Measurements from ENCODE around the gene GATD1.

The GATD1 gene

DNA sequence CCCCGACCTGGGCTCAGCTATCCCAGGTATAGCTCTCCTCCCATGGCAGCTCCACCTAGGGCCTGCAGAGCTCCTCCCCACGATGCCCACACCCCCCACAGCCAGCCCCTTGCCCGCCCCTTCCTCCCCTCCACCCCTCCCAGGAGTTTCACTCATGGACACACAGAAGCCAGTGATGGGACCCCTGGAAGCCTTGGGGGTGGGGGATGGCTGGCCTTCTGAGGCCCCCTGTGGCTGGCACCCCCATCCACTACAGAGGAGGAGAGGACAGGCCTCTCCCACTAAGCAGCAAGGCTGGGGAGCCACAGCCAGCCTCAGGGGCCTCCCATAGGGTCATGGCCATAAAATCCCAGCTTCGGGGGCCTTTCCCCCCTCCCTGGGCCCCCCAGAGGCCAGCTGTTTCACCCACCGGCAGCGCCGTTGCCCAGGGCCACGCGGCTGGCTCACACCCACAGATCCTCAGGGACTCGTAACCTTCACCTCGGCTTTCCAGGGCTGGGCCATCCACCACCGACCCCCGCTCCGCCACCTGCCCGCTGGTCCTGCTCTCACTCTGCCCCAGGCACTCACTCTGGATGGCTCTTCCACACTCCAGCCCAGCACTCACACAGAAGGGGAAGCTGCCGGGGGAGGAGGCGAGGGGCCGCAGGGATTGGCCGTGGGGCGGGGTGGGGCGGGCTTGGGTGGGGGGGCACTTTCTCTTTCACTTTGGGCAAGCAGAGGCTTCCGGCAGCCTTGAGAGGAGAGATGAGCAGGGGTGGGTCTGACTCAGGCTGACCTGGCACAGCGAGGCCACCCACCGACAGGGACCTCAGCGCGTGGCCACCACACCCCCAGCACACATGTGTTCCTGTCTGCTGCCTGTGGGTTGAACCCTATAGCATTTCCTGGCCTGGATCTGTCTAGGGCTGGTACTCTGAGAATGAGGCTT lies 18.6 kb upstream of the GATD1 start:
- DNase-seq (ENCODE audit: low spot score): peak; percentile 92

- DNase-seq (ENCODE audit: low spot score): no peak
These were observed 17.7 kb upstream of the GATD1 start for GRCh38 chr11:794766-795633.

GRCh38 chr11:794013-794765 lies 16.9 kb upstream of the GATD1 start:
- DNase-seq (ENCODE audit: low spot score): no peak

GRCh38 chr11:793556-793955 lies 16.3 kb upstream of the GATD1 start:
- no peak for DNase-seq (ENCODE audit: low spot score)

DNA sequence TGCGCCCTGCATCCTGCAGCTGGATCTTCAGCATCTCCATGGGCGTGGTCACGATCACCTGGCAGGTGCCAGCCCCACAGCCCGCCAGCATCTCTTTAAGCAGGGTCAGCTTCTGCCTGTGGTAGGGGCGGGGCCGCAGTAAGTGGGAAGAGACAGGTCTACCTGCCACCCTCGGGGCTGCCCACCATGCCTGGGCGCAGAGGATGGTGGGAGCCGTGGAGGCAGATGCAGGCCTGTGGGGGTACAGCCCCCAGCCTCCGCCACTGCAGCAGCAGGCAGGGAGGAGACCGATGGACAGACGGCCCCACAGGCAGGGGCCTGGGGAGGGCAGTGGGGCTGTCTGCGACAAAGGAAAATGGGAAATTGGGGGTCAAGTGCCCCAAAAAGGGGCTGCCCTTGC lies 15.6 kb upstream of the GATD1 start:
- DNase-seq (ENCODE audit: low spot score): no peak

- DNase-seq (ENCODE audit: low spot score): no peak
These were observed 15.2 kb upstream of the GATD1 start for GRCh38 chr11:792535-792821.

- DNase-seq (ENCODE audit: low spot score): no peak
These were observed 14.6 kb upstream of the GATD1 start for GRCh38 chr11:791658-792534.

DNA sequence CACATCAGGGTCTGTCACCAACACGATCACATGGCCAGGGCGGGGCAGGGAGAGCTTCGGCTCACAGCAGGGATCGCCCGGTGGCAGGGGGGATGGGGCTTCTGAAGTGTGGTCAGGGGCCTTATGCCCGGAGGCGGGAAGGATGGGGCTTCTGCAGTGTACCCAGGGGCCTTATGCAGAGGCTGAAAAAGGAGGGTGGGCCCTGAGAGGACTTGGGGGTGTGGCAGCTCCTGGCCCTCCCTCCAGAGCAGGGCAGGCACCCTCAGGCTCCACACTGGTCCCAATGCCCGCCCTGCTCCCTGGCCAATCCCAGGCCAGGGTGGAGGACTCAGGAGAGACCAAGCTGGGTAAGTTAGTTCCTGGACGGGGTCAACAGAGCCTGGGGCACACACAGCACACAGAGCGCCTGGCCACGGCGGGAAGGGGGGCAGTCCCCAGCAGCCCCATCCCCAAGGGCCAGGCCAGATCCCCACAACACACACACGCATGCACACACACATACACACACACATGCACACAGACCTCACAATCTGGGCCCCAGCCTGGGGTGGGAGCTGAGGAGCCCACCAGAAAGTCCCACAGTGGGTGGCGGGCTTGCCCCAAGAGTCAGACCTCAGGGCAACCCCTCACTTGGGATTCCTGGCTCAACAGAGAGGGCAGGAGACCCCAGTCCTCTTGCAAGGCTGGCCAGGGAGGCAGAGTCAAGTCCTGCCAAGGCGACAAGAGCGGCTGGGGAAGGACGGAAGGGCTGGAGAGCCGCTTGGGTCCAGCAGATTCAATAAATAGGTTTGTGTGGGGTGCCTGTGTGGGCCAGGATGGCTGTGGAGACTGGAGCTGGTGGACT lies 13.7 kb upstream of the GATD1 start:
- DNase-seq (ENCODE audit: low spot score): no peak

DNA sequence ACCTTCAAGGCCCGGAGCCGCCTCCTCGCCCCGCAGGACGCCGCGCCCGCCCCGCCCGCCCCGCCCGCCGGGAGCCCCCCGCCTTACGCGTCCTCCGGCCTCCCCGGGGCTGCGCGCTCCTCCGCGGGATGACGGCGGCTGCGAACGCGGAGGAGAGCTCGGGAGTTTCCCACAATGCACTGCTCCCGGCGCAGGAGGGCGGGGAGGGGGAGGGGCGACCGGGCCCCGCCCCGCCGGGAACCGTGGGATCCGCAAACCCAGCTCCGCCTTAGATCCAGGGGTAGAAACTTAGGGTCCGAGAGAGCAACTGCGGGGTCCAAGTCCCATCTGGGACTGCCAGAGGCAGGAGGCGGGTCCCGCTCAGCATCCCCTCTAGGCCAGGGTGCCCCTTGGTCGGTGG lies 12.7 kb upstream of the GATD1 start, which contains the start of gene CEND1:
TSS of gene CEND1 (minus strand) at position 148 of the 400 bp plus-strand sequence. CDS start 1,514 bp downstream, outside the sequence.
- DNase-seq (ENCODE audit: low spot score): peak; percentile 43

GRCh38 chr11:788953-789940 lies 12.0 kb upstream of the GATD1 start:
- no peak for DNase-seq (ENCODE audit: low spot score)

DNA sequence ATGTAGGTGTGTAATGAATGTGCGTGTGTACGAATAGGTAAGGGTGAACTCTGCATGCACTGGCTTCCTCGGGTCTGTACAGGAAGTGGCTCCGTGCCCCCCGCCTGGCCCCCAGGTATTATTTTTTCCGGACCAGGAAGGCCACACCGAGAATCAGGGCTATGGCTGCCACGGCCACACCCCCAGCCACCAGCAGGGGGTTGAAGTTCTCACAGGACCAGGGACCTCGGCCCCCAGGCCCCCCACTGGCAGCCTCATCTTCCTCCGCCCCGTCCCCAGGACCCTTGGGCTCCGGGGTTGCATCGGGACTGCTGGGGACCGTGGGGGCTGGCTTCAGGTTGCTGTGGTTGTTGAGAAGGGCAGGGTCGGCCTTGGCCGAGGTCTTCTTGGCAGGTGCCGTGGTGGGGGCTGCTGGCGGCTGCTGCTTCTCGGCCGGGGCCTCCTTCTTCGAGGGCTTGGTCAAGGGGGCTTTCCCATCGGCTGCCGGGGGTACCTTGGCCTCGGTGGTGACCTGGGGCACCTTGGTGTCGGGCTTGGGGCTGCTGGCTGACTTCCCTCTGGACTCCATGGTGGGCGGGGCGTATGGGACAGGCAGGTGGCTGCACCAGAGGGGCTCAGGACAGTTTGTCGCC lies 10.8 kb upstream of the GATD1 start:
- no peak for DNase-seq (ENCODE audit: low spot score)

DNA sequence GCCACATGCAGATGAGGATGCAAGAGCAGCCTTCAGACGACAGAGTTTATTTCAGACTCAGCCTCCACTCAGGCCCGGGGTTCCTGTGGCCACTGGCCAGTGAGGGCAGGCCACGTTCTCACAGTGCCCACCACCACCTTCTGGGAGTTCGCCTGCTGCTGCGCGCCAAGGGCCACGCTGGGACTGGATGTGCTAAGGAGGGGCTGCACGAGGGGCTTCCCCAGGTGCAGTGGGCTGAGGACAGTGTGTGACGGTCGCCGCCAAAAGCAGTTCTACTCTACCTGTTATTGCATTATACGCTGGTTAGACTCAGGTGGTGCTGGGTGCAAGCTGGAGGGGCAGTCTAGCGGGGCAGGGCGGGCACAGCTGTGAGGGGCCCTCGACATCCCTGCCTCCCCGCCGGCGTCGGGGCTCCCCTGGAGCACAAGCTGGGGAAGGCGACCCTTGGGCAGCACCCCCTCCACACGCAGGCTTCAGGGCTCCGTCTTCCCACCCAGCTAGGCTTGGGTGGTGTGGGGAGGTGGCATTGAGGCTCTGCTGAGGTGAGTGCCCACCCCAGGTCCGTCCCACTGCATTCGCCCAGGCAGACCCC lies 9.9 kb upstream of the GATD1 start:
- DNase-seq (ENCODE audit: low spot score): no peak

- no peak for DNase-seq (ENCODE audit: low spot score)
These were observed 9.2 kb upstream of the GATD1 start for GRCh38 chr11:786235-787083.

GRCh38 chr11:783581-784015 lies 6.3 kb upstream of the GATD1 start:
- no peak for DNase-seq (ENCODE audit: low spot score)

DNA sequence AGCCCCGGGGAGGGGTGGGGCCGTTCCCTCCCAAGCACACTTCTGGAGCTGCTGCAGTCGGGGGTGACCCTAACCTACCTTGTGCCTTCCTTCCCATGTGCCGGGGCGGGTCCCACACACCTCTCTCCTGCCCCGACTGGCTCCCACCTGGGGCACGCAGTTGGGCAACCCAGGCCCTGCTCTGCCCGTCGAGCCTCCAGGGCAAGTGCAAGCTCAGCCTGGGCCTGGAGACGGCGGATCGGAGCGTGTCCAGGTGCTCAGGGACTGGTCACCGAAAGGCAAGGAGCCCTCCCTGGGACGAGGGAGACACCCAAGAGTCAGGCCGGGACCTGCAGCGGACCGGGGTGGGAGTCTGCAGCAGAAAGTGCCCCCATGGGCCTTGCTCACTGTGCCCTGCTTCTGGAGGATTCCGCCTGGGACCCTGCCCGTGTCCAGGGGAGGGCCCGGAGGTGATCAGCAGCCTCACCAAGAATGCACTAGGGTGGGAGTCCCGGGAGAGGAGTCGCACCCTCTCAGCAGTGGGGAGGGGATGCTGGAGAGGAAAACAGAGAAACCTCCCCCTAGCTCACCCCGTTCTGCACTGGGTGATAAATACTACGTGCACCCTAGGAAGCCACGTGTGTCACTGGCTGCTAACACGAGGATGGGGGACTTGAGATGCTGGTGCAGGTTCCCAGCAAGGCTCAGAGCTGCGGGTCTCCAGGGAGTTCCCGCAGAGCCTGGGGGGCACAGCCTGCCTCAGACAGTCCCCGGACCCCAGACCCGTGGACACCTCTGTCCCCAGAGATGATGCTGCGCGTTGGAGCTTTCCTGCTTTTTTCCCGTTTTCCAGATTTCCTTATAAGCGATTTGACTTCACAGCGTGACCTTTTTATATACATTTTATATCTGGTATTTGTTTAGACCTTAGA lies 5.2 kb upstream of the GATD1 start:
- no peak for DNase-seq (ENCODE audit: low spot score)

- DNase-seq (ENCODE audit: low spot score): no peak
These were observed 2.8 kb upstream of the GATD1 start for GRCh38 chr11:779955-780532.
